HepG2 (cell line): ENCODE measurements around the gene PC. TPM values are rescaled to one million over a fixed set of nuclear protein-coding genes. Genes with fewer than 3 reads are reported as not detected.
A peak's percentile ranks its signal among the peaks of the same experiment; 100 is the strongest.

Experiments used
- DBP ChIP-seq: sonication (generic); formaldehyde crosslinking; IDR thresholded peaks from 2 replicates; pipeline ENCODE4 v1.4.0; 2020; ENCODE audit warnings: missing genetic modification reagents; ENCODE audit errors: not compliant biosample characterization
- IKZF5 ChIP-seq: IDR thresholded peaks from 2 replicates; pipeline ENCODE4 v1.6.1; 2018; ENCODE audit warnings: missing genetic modification reagents, mild to moderate bottlenecking, missing compliant biosample characterization
- MTA3 ChIP-seq: sonication (generic); formaldehyde crosslinking; IDR thresholded peaks from 2 replicates; pipeline ENCODE4 v1.4.0; 2020; ENCODE audit warnings: missing genetic modification reagents
- NCOA5 ChIP-seq: sonication (generic); formaldehyde crosslinking; IDR thresholded peaks from 2 replicates; pipeline ENCODE4 v1.4.0; 2020; ENCODE audit warnings: missing genetic modification reagents
- NKX3-1 ChIP-seq: sonication (generic); formaldehyde crosslinking; IDR thresholded peaks from 2 replicates; pipeline ENCODE4 v1.5.0; 2020; ENCODE audit warnings: missing genetic modification reagents
- RARA ChIP-seq: IDR thresholded peaks from 2 replicates; pipeline ENCODE4 v1.6.1; 2016; ENCODE audit warnings: missing genetic modification reagents, missing compliant biosample characterization
- TBX2 ChIP-seq: sonication (generic); formaldehyde crosslinking; IDR thresholded peaks from 2 replicates; pipeline ENCODE4 v1.5.0; 2020; ENCODE audit warnings: missing genetic modification reagents, mild to moderate bottlenecking, borderline replicate concordance
- TEAD3 ChIP-seq: optimal IDR thresholded peaks from 2 replicates; pipeline ENCODE3; 2016; ENCODE audit warnings: borderline replicate concordance
- TRIM24 ChIP-seq: sonication (generic); formaldehyde crosslinking; IDR thresholded peaks from 2 replicates; pipeline ENCODE4 v1.8.0; 2022; ENCODE audit warnings: mild to moderate bottlenecking, missing genetic modification reagents
- ZHX1 ChIP-seq: sonication (generic); formaldehyde crosslinking; IDR thresholded peaks from 2 replicates; pipeline ENCODE4 v1.8.1; 2022; ENCODE audit warnings: low read depth, mild to moderate bottlenecking, missing genetic modification reagents
- ZNF569 ChIP-seq: sonication (generic); formaldehyde crosslinking; IDR thresholded peaks from 2 replicates; pipeline ENCODE4 v1.5.0; 2020; ENCODE audit warnings: mild to moderate bottlenecking, missing genetic modification reagents, moderate library complexity, borderline replicate concordance
- ZNF746 ChIP-seq: sonication (generic); formaldehyde crosslinking; IDR thresholded peaks from 2 replicates; pipeline ENCODE4 v1.8.0; 2022; ENCODE audit warnings: mild to moderate bottlenecking, missing genetic modification reagents
- polyA plus RNA-seq, 8 experiments: library from polyadenylated mRNA; depleted of rRNA in 3 of 8; stranded (reverse) in 7 of 8; unstranded in 1 of 8; fragments of >200 nt; fragmentation: Illumina TruSeq in 4 of 8; extraction: Trizol in 4 of 8; gene quantifications; 2 replicates each; pipeline versions ENCODE4 v1.2.1 to v1.2.3, GENCODE V29; 2011 to 2016; ENCODE audit warnings: low read depth in 4 of 8, missing spikeins in 1 of 8, mixed read lengths in 1 of 8; ENCODE audit not compliant: insufficient read depth in 1 of 8
- total RNA-seq, 5 experiments: library from RNA; depleted of rRNA; stranded (reverse); fragments of >200 nt; fragmentation: Illumina TruSeq; extraction: Trizol; gene quantifications; 2 replicates each; pipeline ENCODE4 v1.2.3, GENCODE V29; 2016; ENCODE audit warnings: low read depth in 1 of 5
- TF ChIP-seq, protein P1 (sequence below): sonication (generic); formaldehyde crosslinking; IDR thresholded peaks from 2 replicates; pipeline ENCODE4 v1.9.0; 2022; ENCODE audit warnings: low read depth, missing genetic modification reagents
- TF ChIP-seq, protein P2 (sequence below): sonication (generic); formaldehyde crosslinking; conservative IDR thresholded peaks from 2 replicates; pipeline ENCODE4 v1.4.0; 2020; ENCODE audit warnings: missing genetic modification reagents

Gene PC
- total and polyA plus RNA-seq, 2 of the 13 experiments (the other 11 are each of a cell fraction or from before 2014, with no cell fraction given), result 29.0 to 39.0 TPM

- TF ChIP-seq, protein P1, sequence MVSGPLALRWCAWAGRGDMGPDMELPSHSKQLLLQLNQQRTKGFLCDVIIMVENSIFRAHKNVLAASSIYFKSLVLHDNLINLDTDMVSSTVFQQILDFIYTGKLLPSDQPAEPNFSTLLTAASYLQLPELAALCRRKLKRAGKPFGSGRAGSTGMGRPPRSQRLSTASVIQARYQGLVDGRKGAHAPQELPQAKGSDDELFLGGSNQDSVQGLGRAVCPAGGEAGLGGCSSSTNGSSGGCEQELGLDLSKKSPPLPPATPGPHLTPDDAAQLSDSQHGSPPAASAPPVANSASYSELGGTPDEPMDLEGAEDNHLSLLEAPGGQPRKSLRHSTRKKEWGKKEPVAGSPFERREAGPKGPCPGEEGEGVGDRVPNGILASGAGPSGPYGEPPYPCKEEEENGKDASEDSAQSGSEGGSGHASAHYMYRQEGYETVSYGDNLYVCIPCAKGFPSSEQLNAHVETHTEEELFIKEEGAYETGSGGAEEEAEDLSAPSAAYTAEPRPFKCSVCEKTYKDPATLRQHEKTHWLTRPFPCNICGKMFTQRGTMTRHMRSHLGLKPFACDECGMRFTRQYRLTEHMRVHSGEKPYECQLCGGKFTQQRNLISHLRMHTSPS (CRISPR knock-in tag), result no peak
- TF ChIP-seq, protein P2, sequence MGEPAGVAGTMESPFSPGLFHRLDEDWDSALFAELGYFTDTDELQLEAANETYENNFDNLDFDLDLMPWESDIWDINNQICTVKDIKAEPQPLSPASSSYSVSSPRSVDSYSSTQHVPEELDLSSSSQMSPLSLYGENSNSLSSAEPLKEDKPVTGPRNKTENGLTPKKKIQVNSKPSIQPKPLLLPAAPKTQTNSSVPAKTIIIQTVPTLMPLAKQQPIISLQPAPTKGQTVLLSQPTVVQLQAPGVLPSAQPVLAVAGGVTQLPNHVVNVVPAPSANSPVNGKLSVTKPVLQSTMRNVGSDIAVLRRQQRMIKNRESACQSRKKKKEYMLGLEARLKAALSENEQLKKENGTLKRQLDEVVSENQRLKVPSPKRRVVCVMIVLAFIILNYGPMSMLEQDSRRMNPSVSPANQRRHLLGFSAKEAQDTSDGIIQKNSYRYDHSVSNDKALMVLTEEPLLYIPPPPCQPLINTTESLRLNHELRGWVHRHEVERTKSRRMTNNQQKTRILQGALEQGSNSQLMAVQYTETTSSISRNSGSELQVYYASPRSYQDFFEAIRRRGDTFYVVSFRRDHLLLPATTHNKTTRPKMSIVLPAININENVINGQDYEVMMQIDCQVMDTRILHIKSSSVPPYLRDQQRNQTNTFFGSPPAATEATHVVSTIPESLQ (CRISPR knock-in tag), result no peak
- TF ChIP-seq NKX3-1 (CRISPR knock-in tag), result no peak
- no peak for TF ChIP-seq ZNF569 (CRISPR knock-in tag)
- no peak for TF ChIP-seq NCOA5 (CRISPR knock-in tag)
- TF ChIP-seq TEAD3 (CRISPR knock-in tag), result peak; percentile 36
- no peak for TF ChIP-seq TRIM24 (CRISPR knock-in tag)
- 0 out of 2 replicates have a peak, but pooled peaks have one; percentile 34 for TF ChIP-seq TBX2 (CRISPR knock-in tag)
- no peak for TF ChIP-seq DBP (CRISPR knock-in tag)
- TF ChIP-seq IKZF5, result peak; percentile 67
- no peak for TF ChIP-seq ZNF746
- TF ChIP-seq MTA3 (CRISPR knock-in tag), result no peak
- no peak for TF ChIP-seq ZHX1 (CRISPR knock-in tag)
- peak; percentile 89 for TF ChIP-seq RARA (CRISPR knock-in tag)
These were observed 50.2 kb downstream of the PC start (continued) for GRCh38 chr11:66907751-66908630.
